KOPT-K1 (cell line): ENCODE data around the gene PDXP.

Source experiments
- H3K27ac ChIP-seq: fragments of 200-600 bp; sonication (generic); 2 replicates; pipeline ENCODE4 v1.5.1; 2016; ENCODE audit warnings: antibody characterized with exemption, mild to moderate bottlenecking, low read depth, low read length; ENCODE audit not compliant: poor library complexity, severe bottlenecking
- H3K36me3 ChIP-seq: fragments of 200-600 bp; sonication (generic); 2 replicates; pipeline ENCODE4 v1.5.1; 2017; ENCODE audit warnings: antibody characterized with exemption, mild to moderate bottlenecking, low read length, moderate library complexity; ENCODE audit not compliant: insufficient read depth
- H3K9me3 ChIP-seq: fragments of 200-600 bp; sonication (generic); 2 replicates; pipeline ENCODE4 v1.5.1; 2017; ENCODE audit warnings: antibody characterized with exemption, low read length, mild to moderate bottlenecking; ENCODE audit not compliant: insufficient read depth, poor library complexity, severe bottlenecking

PDXP gene

GRCh38 chr22:37635157-37635556 is 23.4 kb upstream of the PDXP start:
- no peaks in the 10 kb centered on the region for H3K9me3 ChIP-seq
- H3K27ac ChIP-seq: peak overlapping the region; percentile 79

GRCh38 chr22:37636186-37636948 is 22.2 kb upstream of the PDXP start:
- peak overlapping the region; percentile 65 for H3K27ac ChIP-seq
- peaks cover 5% of the 10 kb centered on the region for H3K36me3 ChIP-seq
- no peaks in the 10 kb centered on the region for H3K9me3 ChIP-seq

More at GRCh38 chr22:37635157-37635556, 23.4 kb upstream of the PDXP start:
- peaks cover 14% of the 10 kb centered on the region for H3K36me3 ChIP-seq

DNA sequence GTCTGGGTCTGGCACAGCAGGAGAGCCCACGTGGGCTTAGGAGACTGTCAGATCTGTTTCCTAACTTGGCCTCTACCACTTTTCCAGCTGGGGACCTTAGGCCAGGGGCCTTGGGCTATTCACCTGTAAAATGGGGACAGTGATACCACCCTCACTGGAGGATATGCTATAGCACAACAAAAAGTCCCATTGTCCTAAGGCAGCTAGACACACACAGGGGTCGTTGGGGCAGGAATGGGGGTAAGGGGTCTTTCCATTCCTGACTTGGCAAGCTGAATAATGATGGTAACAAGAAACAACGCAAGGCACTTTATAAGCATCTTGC is 21.6 kb upstream of the PDXP start:
- peak overlapping the region; percentile 65 for H3K27ac ChIP-seq
- no peaks in the 10 kb centered on the region for H3K9me3 ChIP-seq
- no peaks in the 10 kb centered on the region; the same call in 1 of the 2 replicates for H3K36me3 ChIP-seq

DNA sequence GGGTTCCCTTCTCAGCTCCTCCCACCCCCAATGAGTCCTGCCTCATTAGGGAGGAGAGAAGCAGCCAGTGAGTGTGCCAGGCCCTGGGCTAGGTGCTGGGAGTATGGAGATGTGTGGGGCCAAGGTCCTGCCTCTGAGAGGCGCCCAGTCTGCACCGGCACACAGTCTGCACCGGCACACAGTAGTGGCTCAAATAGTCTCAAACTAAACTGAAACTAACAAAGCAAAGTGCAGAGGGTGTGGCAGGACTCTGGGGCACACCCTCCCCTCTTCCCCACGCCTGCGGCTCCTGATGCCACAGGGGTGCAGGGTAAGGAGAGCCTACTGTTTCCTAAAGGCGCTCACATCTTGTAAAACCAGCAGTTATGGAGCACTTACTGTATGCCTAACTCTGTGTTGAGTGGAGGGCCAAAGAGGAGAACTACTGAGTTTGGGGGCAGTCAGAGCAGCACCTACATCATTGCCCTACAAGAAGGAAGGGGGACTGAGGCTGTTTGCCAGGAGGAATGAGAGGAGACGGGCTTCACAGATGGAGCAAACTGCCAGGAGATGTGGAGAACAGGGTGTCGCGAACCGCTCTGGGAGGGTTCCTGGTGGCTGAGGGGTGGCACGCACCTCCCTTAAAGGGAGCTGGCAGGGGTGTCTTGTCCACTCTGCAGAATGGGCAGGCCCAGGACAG is 20.0 kb upstream of the PDXP start:
- no peaks in the 10 kb centered on the region for H3K36me3 ChIP-seq
- H3K9me3 ChIP-seq: no peaks in the 10 kb centered on the region
- peak overlapping the region; percentile 65 for H3K27ac ChIP-seq

DNA sequence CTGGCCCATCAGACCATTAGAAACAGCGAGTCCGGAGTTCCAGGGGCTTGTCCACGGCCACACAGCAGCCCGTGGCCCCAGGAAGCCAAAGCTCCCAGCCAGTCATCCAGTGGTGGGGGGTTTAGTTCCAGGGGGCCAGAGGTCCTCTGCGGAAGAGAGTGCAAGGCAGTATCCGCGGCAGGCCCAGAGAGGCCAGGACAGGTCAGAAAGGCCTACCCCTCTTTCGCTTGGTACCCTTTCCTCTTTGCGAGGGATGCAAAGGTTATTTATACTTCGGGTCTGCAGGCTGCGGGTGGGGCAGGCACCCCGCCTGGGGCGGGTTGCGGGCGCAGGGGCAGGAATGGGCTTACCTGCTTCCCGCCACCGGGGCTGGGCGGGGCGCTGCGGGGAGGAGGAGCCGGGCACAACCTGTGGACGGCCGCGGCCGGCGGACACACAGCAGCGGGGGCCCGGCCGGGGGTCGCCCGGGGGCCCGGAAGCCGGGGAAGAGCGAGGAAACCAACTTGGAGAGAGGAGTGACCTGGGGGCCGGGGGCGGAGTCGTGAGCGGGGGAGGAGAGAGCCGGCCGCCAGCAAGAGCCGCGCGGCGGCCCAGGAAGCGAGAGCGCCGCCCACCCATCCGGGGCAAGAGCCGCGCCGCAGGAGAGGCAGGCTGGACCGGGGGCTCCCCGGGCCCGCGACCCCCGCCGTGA is 19.3 kb upstream of the PDXP start, which contains the start of gene SH3BP1:
Gene SH3BP1 (plus strand): TSS at position 600 of the 691 bp plus-strand sequence. CDS start 119 bp downstream, outside the sequence.
- Histone ChIP-seq H3K36me3 (0 out of 2 replicates have a peak, but pooled peaks cover 2% of the 10 kb centered on the region), H3K9me3 (no peaks in the 10 kb centered on the region), H3K27ac (peak within 1 kb of the TSS; percentile 65)

DNA sequence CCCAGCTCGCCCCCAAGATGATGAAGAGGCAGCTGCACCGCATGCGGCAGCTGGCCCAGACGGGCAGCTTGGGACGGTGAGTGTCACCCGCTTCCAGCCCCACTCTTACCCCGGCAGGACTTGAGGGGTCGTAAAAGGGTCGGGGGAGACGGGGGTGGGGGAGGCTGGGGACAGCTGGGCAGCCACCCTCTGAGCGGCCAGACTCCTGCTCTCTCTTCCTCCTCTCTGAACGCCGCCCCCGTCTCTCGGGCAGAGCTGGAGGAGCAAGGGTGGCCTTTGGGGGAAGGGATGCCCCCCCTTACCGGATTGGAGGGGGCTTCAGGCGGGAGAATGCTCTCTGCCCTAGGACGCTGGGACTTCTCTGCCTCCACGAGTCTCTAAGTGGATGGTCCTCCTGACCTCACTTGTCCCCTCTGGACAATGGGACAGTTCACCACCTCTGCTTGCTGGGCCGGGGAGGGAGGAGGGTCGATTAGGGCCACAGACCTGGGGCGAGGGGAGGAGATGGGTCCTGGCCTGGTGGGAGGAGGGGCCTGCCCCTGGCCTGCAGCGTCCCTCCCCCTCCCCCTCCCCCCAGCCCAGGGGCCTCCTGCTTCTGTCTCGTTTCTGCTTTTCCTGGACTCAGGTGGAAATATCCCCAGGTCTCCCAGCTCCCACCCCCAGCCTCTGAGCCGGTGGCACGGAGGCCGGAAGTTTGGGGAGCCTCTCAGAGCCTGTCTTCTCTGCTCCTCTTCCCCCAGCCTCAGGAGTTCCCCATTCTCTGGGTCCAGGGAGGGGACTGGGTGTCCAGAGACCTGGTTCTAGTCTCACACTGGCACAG is 18.5 kb upstream of the PDXP start:
- Histone ChIP-seq H3K9me3 (no peaks in the 10 kb centered on the region), H3K27ac (peak overlapping the region; percentile 65), H3K36me3 (peaks cover 10% of the 10 kb centered on the region; the same call in 1 of the 2 replicates)

DNA sequence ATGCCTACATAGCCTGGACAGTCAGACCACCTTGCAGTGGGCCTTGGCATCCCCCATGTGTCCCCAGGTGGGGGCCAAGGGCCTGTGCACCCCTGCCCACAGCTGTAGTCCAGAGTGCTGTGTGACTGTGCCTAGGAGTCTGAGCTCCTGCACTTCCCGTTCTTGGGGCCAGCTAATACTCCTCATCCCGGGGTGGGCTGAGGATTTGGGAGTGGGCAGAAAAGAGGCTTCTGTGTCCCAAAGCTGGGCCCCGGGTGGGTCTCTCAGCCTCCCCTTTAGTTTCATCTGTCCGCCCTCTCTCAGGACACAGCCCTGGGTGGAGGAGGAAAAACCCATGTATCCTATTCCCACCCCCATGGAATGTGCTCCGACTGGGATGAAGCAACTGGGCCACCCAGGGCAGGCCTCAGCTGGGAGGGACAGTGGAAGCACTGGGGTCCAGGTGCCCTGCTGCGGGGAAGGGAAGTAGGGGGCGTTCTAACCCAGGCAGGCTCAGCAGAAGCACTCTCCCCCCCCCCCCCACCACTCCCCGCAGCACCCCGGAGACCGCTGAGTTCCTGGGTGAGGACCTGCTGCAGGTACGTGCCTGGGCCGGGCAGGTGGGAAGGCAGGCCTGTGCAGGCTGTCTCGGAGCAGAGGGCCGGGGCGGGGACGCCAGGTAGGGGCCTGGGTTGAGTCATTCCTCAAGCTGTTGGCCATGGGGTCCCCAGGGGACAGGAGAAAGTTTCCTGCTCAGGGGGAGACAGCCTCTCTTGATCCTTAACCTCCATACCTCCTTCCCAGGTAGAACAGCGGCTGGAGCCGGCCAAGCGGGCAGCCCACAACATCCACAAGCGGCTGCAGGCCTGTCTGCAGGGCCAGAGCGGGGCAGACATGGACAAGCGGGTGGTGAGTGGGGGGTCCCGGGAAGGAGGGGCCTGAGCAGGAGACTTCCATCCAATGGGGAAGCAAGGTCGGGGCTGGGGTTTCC is 17.6 kb upstream of the PDXP start:
- Histone ChIP-seq H3K9me3 (no peaks in the 10 kb centered on the region), H3K36me3 (peaks cover 18% of the 10 kb centered on the region; the same call in 1 of the 2 replicates), H3K27ac (peak overlapping the region; percentile 65)

- peaks cover 18% of the 10 kb centered on the region; the same call in 1 of the 2 replicates for H3K36me3 ChIP-seq
- no peaks in the 10 kb centered on the region for H3K9me3 ChIP-seq
- H3K27ac ChIP-seq: no peak overlapping the region
Observed at GRCh38 chr22:37641561-37641949, 17.0 kb upstream of the PDXP start.

DNA sequence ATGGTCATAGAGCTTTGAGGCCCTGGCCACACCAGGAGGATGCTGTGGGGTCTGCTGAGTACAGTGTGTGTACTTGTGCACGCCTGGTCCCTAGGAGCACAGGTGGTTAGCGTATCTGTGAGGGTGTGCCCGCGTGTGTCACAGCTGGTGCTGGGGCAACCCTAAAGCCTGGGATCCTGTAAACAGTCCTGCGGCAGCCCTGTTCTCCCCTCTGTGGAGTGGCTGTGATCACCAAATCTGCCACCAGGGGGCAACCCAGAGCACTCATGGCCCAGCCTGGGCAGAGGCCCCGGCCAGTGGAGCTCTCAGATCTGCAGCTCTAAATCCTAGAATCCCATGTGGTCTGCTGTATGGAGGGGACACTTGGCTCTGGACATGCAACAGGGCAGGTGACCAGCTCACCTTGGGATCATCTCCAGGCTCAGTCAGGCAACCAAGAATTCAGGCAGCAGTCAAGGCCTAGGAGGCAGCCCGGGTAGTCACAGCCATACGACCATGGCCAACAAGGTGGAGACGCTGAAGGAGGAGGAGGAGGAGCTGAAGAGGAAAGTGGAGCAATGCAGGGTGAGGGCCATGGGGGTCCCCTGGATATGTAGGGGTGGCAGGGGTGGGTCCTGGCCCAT is 15.2 kb upstream of the PDXP start:
- Histone ChIP-seq H3K36me3 (peaks cover 23% of the 10 kb centered on the region; the same call in 1 of the 2 replicates), H3K27ac (no peak overlapping the region), H3K9me3 (no peaks in the 10 kb centered on the region)

- Histone ChIP-seq H3K9me3 (no peaks in the 10 kb centered on the region), H3K27ac (no peak overlapping the region), H3K36me3 (peaks cover 48% of the 10 kb centered on the region)
Observed at GRCh38 chr22:37647317-37647716, 11.2 kb upstream of the PDXP start.

GRCh38 chr22:37647928-37648327 is 10.6 kb upstream of the PDXP start:
- H3K9me3 ChIP-seq: no peaks in the 10 kb centered on the region
- no peak overlapping the region for H3K27ac ChIP-seq
- peaks cover 50% of the 10 kb centered on the region for H3K36me3 ChIP-seq

DNA sequence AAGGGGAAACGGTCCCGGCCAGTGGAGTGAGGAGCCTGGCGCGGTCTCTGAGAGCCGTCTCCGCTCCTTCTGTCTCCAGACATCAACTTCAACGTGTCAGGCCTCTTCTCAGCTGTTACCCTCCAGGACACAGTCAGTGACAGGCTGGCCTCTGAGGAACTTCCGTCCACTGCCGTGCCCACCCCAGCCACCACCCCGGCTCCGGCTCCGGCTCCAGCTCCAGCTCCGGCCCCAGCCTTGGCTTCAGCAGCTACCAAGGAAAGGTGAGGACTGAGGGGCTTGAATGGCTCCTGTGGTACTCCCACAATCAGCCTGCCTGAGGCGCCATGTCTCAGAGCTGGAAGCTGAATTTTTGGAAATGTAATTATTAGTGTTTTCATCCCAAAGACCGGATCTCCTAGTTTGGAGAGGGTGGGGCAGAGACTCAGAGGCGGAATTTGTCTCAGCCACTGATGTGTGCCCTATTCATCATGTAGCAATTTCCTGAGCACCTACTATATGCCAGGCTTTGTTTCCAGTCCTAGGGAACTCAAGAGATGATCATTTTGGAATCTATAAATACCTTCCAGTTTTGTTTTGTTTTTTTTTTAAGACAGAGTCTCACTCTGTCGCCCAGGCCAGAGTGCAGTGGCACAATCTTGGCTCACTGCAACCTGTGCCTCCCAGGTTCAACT is 7.9 kb upstream of the PDXP start:
- H3K9me3 ChIP-seq: no peaks in the 10 kb centered on the region
- H3K27ac ChIP-seq: no peak overlapping the region
- H3K36me3 ChIP-seq: peaks cover 40% of the 10 kb centered on the region
